ENCODE measurements around the gene ZNF804A. TPM values are rescaled to one million over a fixed set of nuclear protein-coding genes. Genes with fewer than 3 reads are reported as not detected.

Gene ZNF804A
- total RNA-seq, 1 donor from 2014 or later, result not detected

- no peak for DNase-seq (ENCODE audit: low read depth, low spot score)
These were observed 12.6 kb downstream of the ZNF804A start for GRCh38 chr2:184610891-184611290.

GRCh38 chr2:184611361-184612085 lies 13.2 kb downstream of the ZNF804A start:
- no peak for DNase-seq (ENCODE audit: low read depth, low spot score)

GRCh38 chr2:184620367-184620766 lies 22.0 kb downstream of the ZNF804A start:
- DNase-seq (ENCODE audit: low read depth, low spot score), result no peak

GRCh38 chr2:184624311-184624710 lies 26.0 kb downstream of the ZNF804A start:
- DNase-seq (ENCODE audit: low read depth, low spot score), result no peak

GRCh38 chr2:184628051-184628450 lies 29.7 kb downstream of the ZNF804A start:
- DNase-seq (ENCODE audit: low read depth, low spot score), result no peak

GRCh38 chr2:184633726-184634125 lies 35.4 kb downstream of the ZNF804A start:
- DNase-seq (ENCODE audit: low read depth, low spot score), result no peak

- DNase-seq (ENCODE audit: low read depth, low spot score), result no peak
These were observed 39.5 kb downstream of the ZNF804A start for GRCh38 chr2:184637781-184638180.

- DNase-seq (ENCODE audit: low read depth, low spot score), result no peak
These were observed 46.4 kb downstream of the ZNF804A start for GRCh38 chr2:184644685-184645084.

GRCh38 chr2:184646177-184646576 lies 47.8 kb downstream of the ZNF804A start:
- DNase-seq (ENCODE audit: low read depth, low spot score), result no peak

GRCh38 chr2:184646593-184646992 lies 48.3 kb downstream of the ZNF804A start:
- no peak for DNase-seq (ENCODE audit: low read depth, low spot score)

- DNase-seq (ENCODE audit: low read depth, low spot score), result no peak
These were observed 56.6 kb downstream of the ZNF804A start for GRCh38 chr2:184654945-184655344.

- DNase-seq (ENCODE audit: low read depth, low spot score), result no peak
These were observed 78.8 kb downstream of the ZNF804A start for GRCh38 chr2:184677171-184677570.

GRCh38 chr2:184679219-184680018 lies 81.1 kb downstream of the ZNF804A start:
- no peak for DNase-seq (ENCODE audit: low read depth, low spot score)

- no peak for DNase-seq (ENCODE audit: low read depth, low spot score)
These were observed 82.5 kb downstream of the ZNF804A start for GRCh38 chr2:184680825-184681224.

- DNase-seq (ENCODE audit: low read depth, low spot score), result no peak
These were observed 83.5 kb downstream of the ZNF804A start for GRCh38 chr2:184681642-184682321.

GRCh38 chr2:184683911-184684310 lies 85.6 kb downstream of the ZNF804A start:
- no peak for DNase-seq (ENCODE audit: low read depth, low spot score)

- DNase-seq (ENCODE audit: low read depth, low spot score), result no peak
These were observed 87.9 kb downstream of the ZNF804A start for GRCh38 chr2:184685999-184686841.

- no peak for DNase-seq (ENCODE audit: low read depth, low spot score)
These were observed 91.3 kb downstream of the ZNF804A start for GRCh38 chr2:184689638-184690037.

- no peak for DNase-seq (ENCODE audit: low read depth, low spot score)
These were observed 93.9 kb downstream of the ZNF804A start for GRCh38 chr2:184692141-184692734.

GRCh38 chr2:184696644-184697043 lies 98.3 kb downstream of the ZNF804A start:
- no peak for DNase-seq (ENCODE audit: low read depth, low spot score)

GRCh38 chr2:184698476-184698875 lies 100.1 kb downstream of the ZNF804A start:
- no peak for DNase-seq (ENCODE audit: low read depth, low spot score)
